Measurements from ENCODE around the gene ANKS1B.

GRCh38 chr12:99433155-99433554 lies 551.6 kb downstream of the ANKS1B start:
- TF ChIP-seq CTCF (IDR thresholded peaks at IDR 0.05), result no peak
- no peak for TF ChIP-seq POLR2A (IDR thresholded peaks at IDR 0.05)

Data from thyroid gland (tissue), 4 donors.